Brain microvascular endothelial cell (primary cell): ENCODE data around the gene KLHL29.

Source experiments
- DNase-seq: peaks from one replicate; pipeline ENCODE4 v3.0.0-alpha.2; 2020
- H3K27ac ChIP-seq: fragments of 250-450 bp; sonication (Bioruptor Pico); 2 replicates; pipeline ENCODE4 v1.5.1; 2020; ENCODE audit warnings: mild to moderate bottlenecking, moderate library complexity
- H3K27me3 ChIP-seq: fragments of 250-450 bp; sonication (Bioruptor Pico); replicated peaks from 2 replicates; pipeline ENCODE4 v1.5.1; 2020; ENCODE audit warnings: mild to moderate bottlenecking
- H3K36me3 ChIP-seq: fragments of 250-450 bp; sonication (Bioruptor Pico); replicated peaks from 2 replicates; pipeline ENCODE4 v1.5.1; 2020; ENCODE audit warnings: mild to moderate bottlenecking
- H3K4me3 ChIP-seq: 2 replicates; pipeline ENCODE4 v1.5.1; 2011; ENCODE audit warnings: low read depth, mild to moderate bottlenecking, control low read depth, low read length, moderate library complexity
- CTCF ChIP-seq: IDR thresholded peaks from 2 replicates; pipeline ENCODE4 v1.5.1; 2011; ENCODE audit warnings: low read depth, mild to moderate bottlenecking, moderate library complexity, low read length, control low read depth, inconsistent platforms; ENCODE audit errors: missing control alignments
- in situ Hi-C: cut with HindIII; loops from 2 replicates; pipeline ENCODE4 v1.10.0; 2017; ENCODE audit warnings: low sequenced_read_pairs, low pct_ligation_motif_present

KLHL29 gene

GRCh38 chr2:23512778-23513177 is 127.8 kb downstream of the KLHL29 start:
- no peaks in the 10 kb centered on the region for H3K27me3 ChIP-seq
- in situ Hi-C loops, result no loop called here
- no peak overlapping the region for H3K27ac ChIP-seq
- TF ChIP-seq CTCF, result no peak
- no peak overlapping the region for H3K4me3 ChIP-seq
- no peaks in the 10 kb centered on the region for H3K36me3 ChIP-seq
- DNase-seq, result no peak

GRCh38 chr2:23513245-23513871 is 128.4 kb downstream of the KLHL29 start:
- Histone ChIP-seq H3K27ac (no peak overlapping the region), H3K36me3 (no peaks in the 10 kb centered on the region), H3K27me3 (no peaks in the 10 kb centered on the region), H3K4me3 (no peak overlapping the region)
- in situ Hi-C loops, result no loop called here
- TF ChIP-seq CTCF, result no peak
- no peak for DNase-seq

- DNase-seq, result no peak
- in situ Hi-C loops, result no loop called here
Measured at GRCh38 chr2:23513872-23514793, 129.2 kb downstream of the KLHL29 start.

GRCh38 chr2:23516520-23517256 is 131.7 kb downstream of the KLHL29 start:
- H3K27ac ChIP-seq, result no peak overlapping the region
- TF ChIP-seq CTCF, result no peak
- H3K4me3 ChIP-seq, result no peak overlapping the region
- no peak for DNase-seq
- no peaks in the 10 kb centered on the region for H3K36me3 ChIP-seq
- in situ Hi-C loops, result no loop called here
- H3K27me3 ChIP-seq, result no peaks in the 10 kb centered on the region

More at GRCh38 chr2:23513872-23514793, 129.2 kb downstream of the KLHL29 start:
- Histone ChIP-seq H3K4me3 (no peak overlapping the region), H3K36me3 (no peaks in the 10 kb centered on the region), H3K27me3 (no peaks in the 10 kb centered on the region), H3K27ac (no peak overlapping the region)
- no peak for TF ChIP-seq CTCF

- in situ Hi-C loops, result no loop called here
- no peak for TF ChIP-seq CTCF
Measured at GRCh38 chr2:23518481-23519333, 133.7 kb downstream of the KLHL29 start.

More at GRCh38 chr2:23518481-23519333, 133.7 kb downstream of the KLHL29 start:
- no peaks in the 10 kb centered on the region for H3K36me3 ChIP-seq
- no peak overlapping the region for H3K4me3 ChIP-seq
- no peaks in the 10 kb centered on the region for H3K27me3 ChIP-seq
- DNase-seq, result no peak
- H3K27ac ChIP-seq, result no peak overlapping the region
